Measurements from ENCODE around the gene GSE1. TPM values are rescaled to one million over a fixed set of nuclear protein-coding genes. Genes with fewer than 3 reads are reported as not detected.

Gene GSE1
- total RNA-seq, 4 donors from 2014 or later: 79.7 to 196 (median 143) TPM

GRCh38 chr16:85707528-85708095 lies 94.5 kb downstream of the GSE1 start:
- no peaks in the 10 kb centered on the region for H3K4me1 ChIP-seq
- H3K36me3 ChIP-seq: no peaks in the 10 kb centered on the region
- TF ChIP-seq POLR2A (IDR thresholded peaks at IDR 0.05): no peak
- TF ChIP-seq, protein P1, sequence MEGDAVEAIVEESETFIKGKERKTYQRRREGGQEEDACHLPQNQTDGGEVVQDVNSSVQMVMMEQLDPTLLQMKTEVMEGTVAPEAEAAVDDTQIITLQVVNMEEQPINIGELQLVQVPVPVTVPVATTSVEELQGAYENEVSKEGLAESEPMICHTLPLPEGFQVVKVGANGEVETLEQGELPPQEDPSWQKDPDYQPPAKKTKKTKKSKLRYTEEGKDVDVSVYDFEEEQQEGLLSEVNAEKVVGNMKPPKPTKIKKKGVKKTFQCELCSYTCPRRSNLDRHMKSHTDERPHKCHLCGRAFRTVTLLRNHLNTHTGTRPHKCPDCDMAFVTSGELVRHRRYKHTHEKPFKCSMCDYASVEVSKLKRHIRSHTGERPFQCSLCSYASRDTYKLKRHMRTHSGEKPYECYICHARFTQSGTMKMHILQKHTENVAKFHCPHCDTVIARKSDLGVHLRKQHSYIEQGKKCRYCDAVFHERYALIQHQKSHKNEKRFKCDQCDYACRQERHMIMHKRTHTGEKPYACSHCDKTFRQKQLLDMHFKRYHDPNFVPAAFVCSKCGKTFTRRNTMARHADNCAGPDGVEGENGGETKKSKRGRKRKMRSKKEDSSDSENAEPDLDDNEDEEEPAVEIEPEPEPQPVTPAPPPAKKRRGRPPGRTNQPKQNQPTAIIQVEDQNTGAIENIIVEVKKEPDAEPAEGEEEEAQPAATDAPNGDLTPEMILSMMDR (IDR thresholded peaks at IDR 0.05): no peak
- no peaks in the 10 kb centered on the region for H3K27me3 ChIP-seq
- H3K9me3 ChIP-seq: no peaks in the 10 kb centered on the region
- no peak overlapping the region for H3K27ac ChIP-seq
- no peak overlapping the region for H3K4me3 ChIP-seq
- DNase-seq: no peak

GRCh38 chr16:85708338-85708737 lies 95.2 kb downstream of the GSE1 start:
- Histone ChIP-seq H3K9me3 (no peaks in the 10 kb centered on the region), H3K27me3 (no peaks in the 10 kb centered on the region), H3K4me3 (no peak overlapping the region), H3K4me1 (no peaks in the 10 kb centered on the region), H3K36me3 (no peaks in the 10 kb centered on the region), H3K27ac (no peak overlapping the region)
- TF ChIP-seq POLR2A (IDR thresholded peaks at IDR 0.05): no peak
- TF ChIP-seq, protein P1 (IDR thresholded peaks at IDR 0.05): no peak
- no peak for DNase-seq

DNA sequence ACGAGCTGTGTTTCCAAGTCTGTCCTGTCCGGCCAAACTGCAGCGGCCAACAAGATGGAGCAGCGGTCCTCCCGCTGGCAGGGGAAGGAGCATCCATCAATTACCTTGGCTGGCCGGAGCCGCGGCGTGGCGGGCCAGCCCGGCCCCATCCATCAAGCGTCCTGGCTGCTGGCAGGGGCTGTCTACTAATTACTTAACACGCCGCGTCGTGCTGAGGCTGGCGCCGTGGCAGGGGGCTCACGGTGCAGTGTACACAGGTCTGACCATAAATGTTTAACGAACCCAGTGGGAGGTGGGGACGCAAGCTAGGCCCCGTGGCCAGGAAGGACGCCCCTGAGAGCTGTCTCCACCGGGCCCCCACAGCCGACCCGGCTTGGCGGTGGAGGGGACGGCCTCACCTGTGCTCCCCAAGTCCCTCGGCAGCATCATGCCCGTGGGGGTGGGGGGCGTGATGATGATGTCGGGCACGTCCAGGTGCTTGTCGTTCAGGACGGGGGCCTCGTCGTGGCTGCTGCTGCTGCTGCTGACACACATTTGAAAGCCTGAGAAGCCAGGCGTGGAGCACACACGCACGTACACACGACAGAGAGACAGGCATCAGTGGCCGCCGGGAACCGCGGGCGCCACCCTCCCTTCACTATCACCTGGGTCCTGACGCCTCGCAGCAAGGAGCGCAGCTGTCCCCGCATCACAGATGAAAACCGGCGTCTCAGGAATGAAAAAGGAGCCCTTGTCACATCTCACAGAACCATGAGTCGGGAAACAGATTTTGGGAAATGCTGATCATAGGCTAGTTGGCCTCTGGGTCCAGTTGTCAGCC lies 96.9 kb downstream of the GSE1 start:
- Histone ChIP-seq H3K4me1 (no peaks in the 10 kb centered on the region), H3K27me3 (no peaks in the 10 kb centered on the region), H3K36me3 (no peaks in the 10 kb centered on the region), H3K4me3 (no peak overlapping the region), H3K9me3 (no peaks in the 10 kb centered on the region), H3K27ac (no peak overlapping the region)
- no peak for DNase-seq
- TF ChIP-seq, protein P1 (IDR thresholded peaks at IDR 0.05): no peak
- no peak for TF ChIP-seq POLR2A (IDR thresholded peaks at IDR 0.05)

DNA sequence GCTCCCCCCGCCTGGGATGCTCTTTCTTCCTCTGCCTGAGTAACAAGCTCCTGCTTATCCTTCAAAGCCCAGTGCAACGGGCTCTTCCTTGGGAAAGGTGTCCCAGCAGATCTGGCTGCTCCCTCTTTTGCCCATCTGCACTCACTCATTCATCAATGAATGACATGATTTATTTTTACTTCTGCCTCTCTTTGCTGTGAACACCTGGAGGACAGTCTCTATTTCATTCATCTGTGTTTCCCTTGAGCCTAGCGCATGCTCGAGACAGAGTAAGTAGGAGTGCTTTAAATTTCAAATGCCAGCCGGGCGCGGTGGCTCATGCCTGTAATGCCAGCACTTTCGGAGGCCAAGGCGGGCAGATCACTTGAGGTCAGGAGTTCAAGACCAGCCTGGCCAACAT lies 97.6 kb downstream of the GSE1 start:
- Histone ChIP-seq H3K27ac (no peak overlapping the region), H3K27me3 (no peaks in the 10 kb centered on the region), H3K36me3 (no peaks in the 10 kb centered on the region), H3K9me3 (no peaks in the 10 kb centered on the region), H3K4me1 (no peaks in the 10 kb centered on the region), H3K4me3 (no peak overlapping the region)
- no peak for DNase-seq
- TF ChIP-seq, protein P1 (IDR thresholded peaks at IDR 0.05): no peak
- no peak for TF ChIP-seq POLR2A (IDR thresholded peaks at IDR 0.05)

- Histone ChIP-seq H3K36me3 (no peaks in the 10 kb centered on the region), H3K4me3 (no peak overlapping the region), H3K27me3 (no peaks in the 10 kb centered on the region), H3K9me3 (no peaks in the 10 kb centered on the region), H3K27ac (no peak overlapping the region), H3K4me1 (no peaks in the 10 kb centered on the region)
- no peak for DNase-seq
- TF ChIP-seq, protein P1 (IDR thresholded peaks at IDR 0.05): no peak
Measured at GRCh38 chr16:85711982-85712587, 99.0 kb downstream of the GSE1 start.
